ENCODE measurements around the gene AUTS2. TPM values are rescaled to one million over a fixed set of nuclear protein-coding genes. Genes with fewer than 3 reads are reported as not detected.
"Not testable (repeated sequence)": the region's sequence is repeated elsewhere in the genome, so short reads cannot be mapped to it uniquely, and the experiment has no call there.

The AUTS2 gene
- total RNA-seq, 1 donor from 2014 or later = 53.0 TPM

GRCh38 chr7:70807650-70808049, 1209.4 kb downstream of the AUTS2 start:
- DNase-seq (ENCODE audit: extremely low spot score in 2 of 2) = no peak
- no peaks in the 10 kb centered on the region for H3K27me3 ChIP-seq
- H3K9me3 ChIP-seq = no peaks in the 10 kb centered on the region
- no peaks in the 10 kb centered on the region for H3K4me1 ChIP-seq
- no peak overlapping the region for H3K27ac ChIP-seq
- no peak overlapping the region for H3K4me3 ChIP-seq
- TF ChIP-seq POLR2AphosphoS5 (IDR thresholded peaks at IDR 0.05; ENCODE audit: insufficient read depth in 1 of 2, low read depth in 1 of 2) (no peak), CTCF (IDR thresholded peaks at IDR 0.05) (no peak), POLR2A (IDR thresholded peaks at IDR 0.05) (no peak)
- no peaks in the 10 kb centered on the region for H3K36me3 ChIP-seq
- intact Hi-C loops (cut with DNase I) = no loop called here

- Histone ChIP-seq H3K9me3 (no peaks in the 10 kb centered on the region), H3K27ac (no peak overlapping the region), H3K4me3 (no peak overlapping the region), H3K4me1 (no peaks in the 10 kb centered on the region), H3K27me3 (no peaks in the 10 kb centered on the region), H3K36me3 (no peaks in the 10 kb centered on the region)
- no peak for TF ChIP-seq CTCF (IDR thresholded peaks at IDR 0.05)
- TF ChIP-seq POLR2AphosphoS5 (IDR thresholded peaks at IDR 0.05; ENCODE audit: insufficient read depth in 1 of 2, low read depth in 1 of 2) = no peak
- TF ChIP-seq POLR2A (IDR thresholded peaks at IDR 0.05) = no peak
- intact Hi-C loops (cut with DNase I) = no loop called here
- no peak for DNase-seq (ENCODE audit: extremely low spot score in 2 of 2)
Measured at GRCh38 chr7:70808876-70809275, 1210.6 kb downstream of the AUTS2 start.

- Histone ChIP-seq H3K4me3 (no peak overlapping the region), H3K27ac (no peak overlapping the region), H3K4me1 (no peaks in the 10 kb centered on the region), H3K9me3 (no peaks in the 10 kb centered on the region), H3K36me3 (no peaks in the 10 kb centered on the region), H3K27me3 (no peaks in the 10 kb centered on the region)
- intact Hi-C loops (cut with DNase I) = no loop called here
- DNase-seq (ENCODE audit: extremely low spot score in 2 of 2) = no peak
- TF ChIP-seq POLR2A (IDR thresholded peaks at IDR 0.05) (no peak), CTCF (IDR thresholded peaks at IDR 0.05) (no peak), POLR2AphosphoS5 (IDR thresholded peaks at IDR 0.05; ENCODE audit: insufficient read depth in 1 of 2, low read depth in 1 of 2) (no peak)
Measured at GRCh38 chr7:70810558-70811139, 1212.4 kb downstream of the AUTS2 start.

GRCh38 chr7:70812511-70812910, 1214.2 kb downstream of the AUTS2 start:
- no peak overlapping the region for H3K4me3 ChIP-seq
- DNase-seq (ENCODE audit: extremely low spot score in 2 of 2) = no peak
- H3K36me3 ChIP-seq = no peaks in the 10 kb centered on the region
- no peak overlapping the region for H3K27ac ChIP-seq
- intact Hi-C loops (cut with DNase I) = no loop called here
- no peak for TF ChIP-seq POLR2A (IDR thresholded peaks at IDR 0.05)
- no peak for TF ChIP-seq CTCF (IDR thresholded peaks at IDR 0.05)
- no peaks in the 10 kb centered on the region for H3K9me3 ChIP-seq
- no peaks in the 10 kb centered on the region for H3K4me1 ChIP-seq
- no peaks in the 10 kb centered on the region for H3K27me3 ChIP-seq

GRCh38 chr7:70822490-70822889, 1224.2 kb downstream of the AUTS2 start:
- not testable (repeated sequence) for H3K4me3 ChIP-seq; H3K36me3 ChIP-seq; DNase-seq (ENCODE audit: extremely low spot score in 2 of 2); H3K9me3 ChIP-seq; H3K27ac ChIP-seq; H3K4me1 ChIP-seq; H3K27me3 ChIP-seq
- intact Hi-C loops (cut with DNase I) = loop anchor here (10.0 kb wide), 1 partner anchor 912 kb away; no protein-coding TSS in a partner anchor

Data from vagina (tissue), 2 donors.